ENCODE data around the gene TNRC6B. TPM values are rescaled to one million over a fixed set of nuclear protein-coding genes. Genes with fewer than 3 reads are reported as not detected.
"Not testable (repeated sequence)": the region's sequence is repeated elsewhere in the genome, so short reads cannot be mapped to it uniquely, and the experiment has no call there.

The TNRC6B gene
- total RNA-seq, 1 donor, result 89.7 TPM

DNA sequence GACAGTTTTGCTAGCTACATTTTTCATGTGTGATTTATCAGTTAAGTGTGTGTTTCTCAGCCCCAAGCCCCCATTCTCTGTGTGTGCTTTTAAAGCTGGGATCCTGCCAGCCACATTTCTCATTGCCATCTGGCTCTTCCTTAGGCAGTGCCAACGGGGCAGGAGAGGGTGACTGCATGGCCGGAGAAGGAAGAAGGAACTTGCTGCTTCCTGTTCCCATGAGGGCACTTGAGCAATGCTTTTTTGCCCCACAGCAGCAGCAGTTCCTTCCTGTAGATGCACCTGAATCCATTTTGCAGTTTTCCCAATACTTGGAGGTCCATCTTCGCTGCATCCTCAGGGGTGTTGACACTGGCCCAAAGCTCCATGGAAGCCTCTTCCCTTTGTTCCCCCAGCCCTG lies 37.5 kb downstream of the TNRC6B start:
- Histone ChIP-seq H3K9me3 (ENCODE audit: low read depth, low read length) (no peaks in the 10 kb centered on the region), H3K4me3 (ENCODE audit: low read length) (no peak overlapping the region), H3K4me1 (ENCODE audit: insufficient read depth, low read length) (peaks cover 96% of the 10 kb centered on the region), H3K27me3 (ENCODE audit: insufficient read depth, low read length) (no peaks in the 10 kb centered on the region)

DNA sequence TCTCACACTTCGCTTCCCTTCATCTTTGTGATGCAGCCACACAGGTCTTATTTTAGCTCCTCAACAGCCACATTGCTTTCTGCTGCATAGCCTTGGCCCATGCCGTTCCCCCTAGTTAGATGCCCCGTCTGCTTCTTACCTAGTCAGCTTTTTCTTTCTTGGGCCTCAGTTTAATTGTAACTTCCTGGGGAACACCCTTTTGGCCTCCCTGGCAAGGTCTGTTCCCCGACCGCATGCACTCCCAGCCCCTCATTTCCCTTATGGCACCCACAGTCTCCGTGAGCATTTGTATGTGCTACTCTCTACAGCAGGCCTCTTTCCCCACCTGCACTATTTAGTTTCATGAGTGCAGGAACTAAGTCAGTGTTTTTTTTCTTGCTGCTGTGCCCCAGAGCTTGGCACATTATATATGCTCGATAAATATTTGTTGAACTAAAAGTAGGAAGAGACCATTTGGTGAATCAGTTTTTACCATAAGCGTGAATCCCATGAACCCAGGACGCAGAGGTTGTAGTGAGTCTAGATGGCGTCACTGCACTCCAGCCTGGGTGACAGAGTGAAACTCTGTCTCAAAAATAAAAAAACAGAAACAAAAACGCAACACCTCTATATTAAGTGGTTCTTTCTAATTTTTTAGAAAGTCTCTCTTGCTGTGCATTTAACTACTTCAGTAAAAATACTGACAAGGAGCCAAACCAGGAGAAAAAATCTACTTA lies 38.5 kb downstream of the TNRC6B start:
- Histone ChIP-seq H3K4me3 (ENCODE audit: low read length) (no peak overlapping the region), H3K4me1 (ENCODE audit: insufficient read depth, low read length) (peaks cover 96% of the 10 kb centered on the region), H3K9me3 (ENCODE audit: low read depth, low read length) (no peaks in the 10 kb centered on the region), H3K27me3 (ENCODE audit: insufficient read depth, low read length) (no peaks in the 10 kb centered on the region)

DNA sequence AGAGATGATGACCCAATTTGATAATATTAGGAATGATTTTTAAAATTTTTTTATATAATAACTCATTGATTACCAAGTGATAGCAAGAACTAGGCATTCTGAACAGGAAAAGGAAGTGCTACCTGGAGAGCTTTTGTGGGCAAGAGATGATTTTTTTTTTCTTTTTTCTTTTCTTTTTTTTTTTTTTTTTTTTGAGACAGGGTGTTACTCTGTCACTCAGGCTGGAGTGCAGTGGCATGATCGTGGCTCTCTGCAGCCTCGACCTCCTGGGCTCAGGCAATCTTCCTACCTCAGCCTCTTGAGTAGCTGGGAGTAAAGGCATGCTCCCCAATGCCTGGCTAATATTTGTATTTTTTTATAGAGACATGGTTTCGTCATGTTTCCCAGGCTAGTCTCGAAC lies 40.4 kb downstream of the TNRC6B start:
- Histone ChIP-seq H3K4me1 (ENCODE audit: insufficient read depth, low read length) (peaks cover 94% of the 10 kb centered on the region), H3K9me3 (ENCODE audit: low read depth, low read length) (no peaks in the 10 kb centered on the region), H3K27me3 (ENCODE audit: insufficient read depth, low read length) (no peaks in the 10 kb centered on the region), H3K4me3 (ENCODE audit: low read length) (no peak overlapping the region)

DNA sequence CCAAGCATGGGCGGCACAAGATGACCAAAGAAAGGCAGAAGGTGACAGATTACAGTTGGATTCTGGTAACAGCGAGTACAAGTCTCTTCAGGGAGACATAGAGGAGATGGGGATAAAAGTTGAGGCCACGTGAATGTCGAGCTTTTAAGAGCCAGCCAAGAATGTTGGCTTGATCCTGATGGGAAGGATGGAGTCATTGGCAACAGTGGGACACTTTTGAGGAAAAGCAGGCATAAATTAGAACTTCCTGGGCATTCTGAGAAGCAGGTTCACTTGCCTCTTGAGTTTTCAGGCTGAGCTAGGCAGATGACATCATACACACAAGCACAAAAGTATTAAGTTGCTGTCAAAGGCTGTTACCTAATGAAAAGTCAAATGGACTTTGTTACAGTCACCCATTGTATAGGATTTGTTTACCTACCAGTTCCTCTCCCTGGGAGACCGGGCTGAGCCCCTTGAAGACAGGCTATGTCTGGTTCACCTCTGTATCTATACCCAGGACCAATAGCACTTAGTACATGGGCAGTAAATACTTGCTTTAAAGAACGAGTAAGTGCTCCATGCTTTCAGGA lies 41.1 kb downstream of the TNRC6B start:
- Histone ChIP-seq H3K4me3 (ENCODE audit: low read length) (no peak overlapping the region), H3K9me3 (ENCODE audit: low read depth, low read length) (no peaks in the 10 kb centered on the region), H3K4me1 (ENCODE audit: insufficient read depth, low read length) (peaks cover 89% of the 10 kb centered on the region), H3K27me3 (ENCODE audit: insufficient read depth, low read length) (no peaks in the 10 kb centered on the region)

DNA sequence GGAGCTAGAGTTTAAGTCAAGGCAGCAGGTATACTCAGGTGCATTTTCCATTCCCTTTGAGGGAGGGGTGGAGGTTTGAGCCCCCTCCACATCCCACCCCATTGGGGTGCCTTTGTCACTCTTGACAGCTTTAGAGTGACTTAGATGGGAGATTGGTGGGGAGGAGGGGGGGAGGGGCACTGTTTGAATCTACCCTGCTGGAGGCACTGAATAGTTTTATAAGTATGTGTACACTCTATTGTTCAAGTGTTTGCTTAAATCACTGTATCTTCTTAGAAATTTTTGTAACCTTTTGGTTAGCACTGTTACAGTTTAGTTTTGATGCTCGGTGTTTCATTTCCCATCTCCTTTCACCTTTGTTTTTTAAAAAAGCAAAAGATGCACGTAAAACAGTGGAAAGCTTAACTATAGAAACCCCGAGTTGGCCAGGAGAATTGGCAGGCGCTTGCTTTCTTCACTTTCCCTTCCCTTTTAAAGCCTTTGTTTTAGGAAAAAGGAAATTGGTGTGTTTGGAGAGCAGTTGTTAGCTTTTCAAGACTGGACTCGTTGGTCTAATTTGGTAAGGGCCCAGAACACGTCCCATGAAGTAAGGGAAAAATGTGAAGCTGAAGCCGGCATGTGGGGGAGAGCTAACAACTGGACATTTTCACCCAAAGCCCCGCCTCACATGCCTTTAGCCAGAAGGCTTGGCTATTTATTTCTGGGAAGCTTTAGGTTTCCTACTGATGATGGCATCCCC lies 42.8 kb downstream of the TNRC6B start:
- H3K4me1 ChIP-seq (ENCODE audit: insufficient read depth, low read length), result peaks cover 80% of the 10 kb centered on the region
- H3K27me3 ChIP-seq (ENCODE audit: insufficient read depth, low read length), result no peaks in the 10 kb centered on the region
- H3K4me3 ChIP-seq (ENCODE audit: low read length), result no peak overlapping the region
- H3K9me3 ChIP-seq (ENCODE audit: low read depth, low read length), result no peaks in the 10 kb centered on the region

- Histone ChIP-seq H3K9me3 (ENCODE audit: low read depth, low read length) (no peaks in the 10 kb centered on the region), H3K27me3 (ENCODE audit: insufficient read depth, low read length) (no peaks in the 10 kb centered on the region), H3K4me3 (ENCODE audit: low read length) (no peak overlapping the region), H3K4me1 (ENCODE audit: insufficient read depth, low read length) (peaks cover 75% of the 10 kb centered on the region)
Observed at GRCh38 chr22:40221055-40221414, 43.3 kb downstream of the TNRC6B start.

DNA sequence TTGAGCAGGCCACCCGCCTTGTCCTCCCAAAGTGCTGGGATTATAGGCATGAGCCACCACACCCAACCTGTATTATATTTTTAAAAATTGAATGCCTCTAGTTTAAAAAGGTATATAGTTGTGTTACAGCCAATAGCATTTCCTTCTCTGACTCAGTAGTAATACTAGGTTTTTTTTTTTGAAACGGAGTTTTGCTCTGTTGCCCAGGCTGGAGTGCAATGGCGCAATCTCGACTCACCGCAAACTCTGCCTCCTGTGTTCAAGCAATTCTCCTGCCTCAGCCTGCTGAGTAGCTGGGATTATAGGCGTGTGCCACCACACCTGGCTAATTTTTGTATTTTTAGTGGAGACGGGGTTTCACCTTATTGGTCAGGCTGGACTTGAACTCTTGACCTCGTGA lies 45.3 kb downstream of the TNRC6B start:
- not testable (repeated sequence) for H3K4me3 ChIP-seq (ENCODE audit: low read length); H3K9me3 ChIP-seq (ENCODE audit: low read depth, low read length); H3K27me3 ChIP-seq (ENCODE audit: insufficient read depth, low read length)
- H3K4me1 ChIP-seq (ENCODE audit: insufficient read depth, low read length), result peaks cover 56% of the 10 kb centered on the region

GRCh38 chr22:40224702-40225101 lies 47.0 kb downstream of the TNRC6B start:
- Histone ChIP-seq H3K4me3 (ENCODE audit: low read length) (no peak overlapping the region), H3K4me1 (ENCODE audit: insufficient read depth, low read length) (peaks cover 39% of the 10 kb centered on the region), H3K9me3 (ENCODE audit: low read depth, low read length) (no peaks in the 10 kb centered on the region), H3K27me3 (ENCODE audit: insufficient read depth, low read length) (no peaks in the 10 kb centered on the region)

DNA sequence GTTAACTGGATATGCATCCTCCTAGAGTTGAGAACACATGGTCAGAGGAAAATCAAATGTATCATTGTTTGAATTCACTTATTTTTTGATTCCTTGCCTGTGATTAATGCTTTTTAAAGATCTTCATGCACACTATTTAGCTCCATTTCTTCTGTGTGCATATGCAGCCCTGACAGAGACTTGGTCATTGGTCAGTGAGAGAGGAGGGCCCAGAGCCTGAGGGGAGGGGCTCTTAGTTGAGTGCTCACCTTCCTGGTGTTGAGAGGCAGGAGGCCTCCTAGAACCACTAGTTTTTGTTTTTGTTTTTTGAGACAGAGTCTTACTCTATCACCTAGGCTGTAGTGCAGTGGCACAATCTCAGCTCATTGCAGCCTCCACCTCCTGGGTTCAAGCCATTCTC lies 48.9 kb downstream of the TNRC6B start:
- Histone ChIP-seq H3K27me3 (ENCODE audit: insufficient read depth, low read length) (no peaks in the 10 kb centered on the region), H3K9me3 (ENCODE audit: low read depth, low read length) (no peaks in the 10 kb centered on the region), H3K4me3 (ENCODE audit: low read length) (no peak overlapping the region), H3K4me1 (ENCODE audit: insufficient read depth, low read length) (peaks cover 21% of the 10 kb centered on the region)

- Histone ChIP-seq H3K9me3 (ENCODE audit: low read depth, low read length) (no peaks in the 10 kb centered on the region), H3K27me3 (ENCODE audit: insufficient read depth, low read length) (no peaks in the 10 kb centered on the region), H3K4me3 (ENCODE audit: low read length) (no peak overlapping the region), H3K4me1 (ENCODE audit: insufficient read depth, low read length) (no peaks in the 10 kb centered on the region)
Observed at GRCh38 chr22:40231618-40232313, 54.0 kb downstream of the TNRC6B start.

- H3K27me3 ChIP-seq (ENCODE audit: insufficient read depth, low read length), result no peaks in the 10 kb centered on the region
- no peak overlapping the region for H3K4me3 ChIP-seq (ENCODE audit: low read length)
- H3K9me3 ChIP-seq (ENCODE audit: low read depth, low read length), result no peaks in the 10 kb centered on the region
- peaks cover 5% of the 10 kb centered on the region for H3K4me1 ChIP-seq (ENCODE audit: insufficient read depth, low read length)
Observed at GRCh38 chr22:40232624-40233023, 54.9 kb downstream of the TNRC6B start.

DNA sequence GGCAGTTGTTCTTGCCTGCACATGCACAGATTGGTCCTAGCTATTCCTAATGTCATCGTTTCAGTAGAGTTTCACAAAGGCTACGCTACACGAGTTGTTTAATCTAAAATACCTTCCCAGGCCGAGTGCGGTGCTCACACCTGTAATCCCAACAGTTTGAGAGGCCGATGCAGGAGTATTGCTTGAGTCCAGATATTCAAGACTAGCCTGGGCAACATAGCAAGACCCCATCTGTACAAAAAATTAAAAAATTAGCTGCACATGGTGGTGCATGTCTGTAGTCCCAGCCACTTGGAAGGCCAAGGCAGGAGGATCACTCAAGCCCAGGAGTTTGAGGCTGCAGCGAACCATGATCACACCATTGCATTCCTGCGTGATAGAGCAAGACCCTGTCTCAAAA lies 56.2 kb downstream of the TNRC6B start:
- Histone ChIP-seq H3K9me3 (ENCODE audit: low read depth, low read length) (no peaks in the 10 kb centered on the region), H3K4me3 (ENCODE audit: low read length) (no peak overlapping the region), H3K27me3 (ENCODE audit: insufficient read depth, low read length) (no peaks in the 10 kb centered on the region), H3K4me1 (ENCODE audit: insufficient read depth, low read length) (peaks cover 18% of the 10 kb centered on the region)

- H3K4me3 ChIP-seq (ENCODE audit: low read length), result no peak overlapping the region
- no peaks in the 10 kb centered on the region for H3K27me3 ChIP-seq (ENCODE audit: insufficient read depth, low read length)
- peaks cover 25% of the 10 kb centered on the region for H3K4me1 ChIP-seq (ENCODE audit: insufficient read depth, low read length)
- H3K9me3 ChIP-seq (ENCODE audit: low read depth, low read length), result no peaks in the 10 kb centered on the region
Observed at GRCh38 chr22:40234658-40235057, 56.9 kb downstream of the TNRC6B start.

GRCh38 chr22:40235308-40235707 lies 57.6 kb downstream of the TNRC6B start:
- no peak overlapping the region for H3K4me3 ChIP-seq (ENCODE audit: low read length)
- H3K9me3 ChIP-seq (ENCODE audit: low read depth, low read length), result no peaks in the 10 kb centered on the region
- H3K27me3 ChIP-seq (ENCODE audit: insufficient read depth, low read length), result no peaks in the 10 kb centered on the region
- H3K4me1 ChIP-seq (ENCODE audit: insufficient read depth, low read length), result peaks cover 31% of the 10 kb centered on the region

DNA sequence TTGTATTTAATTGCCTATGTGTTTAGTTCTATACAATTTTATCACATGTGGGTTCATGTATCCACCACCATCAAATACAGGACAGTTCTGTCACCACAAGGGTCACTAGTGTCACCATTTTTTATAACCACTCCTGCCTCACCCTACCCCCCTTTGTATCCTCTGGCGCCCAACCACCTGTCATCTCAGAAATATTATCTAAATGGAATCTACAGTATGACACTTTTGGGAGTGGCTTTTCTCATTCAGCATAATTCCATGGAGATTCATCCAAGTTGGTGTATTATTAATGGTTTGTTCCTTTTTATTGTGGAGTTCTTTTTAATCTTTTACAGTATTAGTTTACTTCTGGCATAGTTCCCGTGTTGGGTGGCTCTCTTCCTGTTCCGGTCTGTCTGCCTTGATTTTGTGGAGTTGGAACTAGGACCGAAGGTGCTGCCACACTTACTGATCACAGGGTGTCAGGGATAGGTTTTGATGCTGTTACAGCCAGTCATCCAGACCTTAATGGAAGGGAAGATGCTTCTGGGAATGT lies 58.5 kb downstream of the TNRC6B start:
- Histone ChIP-seq H3K9me3 (ENCODE audit: low read depth, low read length) (no peaks in the 10 kb centered on the region), H3K4me1 (ENCODE audit: insufficient read depth, low read length) (peaks cover 37% of the 10 kb centered on the region), H3K4me3 (ENCODE audit: low read length) (no peak overlapping the region), H3K27me3 (ENCODE audit: insufficient read depth, low read length) (no peaks in the 10 kb centered on the region)
